ENCODE data around the gene SERPINF2. TPM values are rescaled to one million over a fixed set of nuclear protein-coding genes. Genes with fewer than 3 reads are reported as not detected.
"Not testable (repeated sequence)": the region's sequence is repeated elsewhere in the genome, so short reads cannot be mapped to it uniquely, and the experiment has no call there.

The SERPINF2 gene
- polyA plus RNA-seq, 1 donor, result 1.7 TPM

DNA sequence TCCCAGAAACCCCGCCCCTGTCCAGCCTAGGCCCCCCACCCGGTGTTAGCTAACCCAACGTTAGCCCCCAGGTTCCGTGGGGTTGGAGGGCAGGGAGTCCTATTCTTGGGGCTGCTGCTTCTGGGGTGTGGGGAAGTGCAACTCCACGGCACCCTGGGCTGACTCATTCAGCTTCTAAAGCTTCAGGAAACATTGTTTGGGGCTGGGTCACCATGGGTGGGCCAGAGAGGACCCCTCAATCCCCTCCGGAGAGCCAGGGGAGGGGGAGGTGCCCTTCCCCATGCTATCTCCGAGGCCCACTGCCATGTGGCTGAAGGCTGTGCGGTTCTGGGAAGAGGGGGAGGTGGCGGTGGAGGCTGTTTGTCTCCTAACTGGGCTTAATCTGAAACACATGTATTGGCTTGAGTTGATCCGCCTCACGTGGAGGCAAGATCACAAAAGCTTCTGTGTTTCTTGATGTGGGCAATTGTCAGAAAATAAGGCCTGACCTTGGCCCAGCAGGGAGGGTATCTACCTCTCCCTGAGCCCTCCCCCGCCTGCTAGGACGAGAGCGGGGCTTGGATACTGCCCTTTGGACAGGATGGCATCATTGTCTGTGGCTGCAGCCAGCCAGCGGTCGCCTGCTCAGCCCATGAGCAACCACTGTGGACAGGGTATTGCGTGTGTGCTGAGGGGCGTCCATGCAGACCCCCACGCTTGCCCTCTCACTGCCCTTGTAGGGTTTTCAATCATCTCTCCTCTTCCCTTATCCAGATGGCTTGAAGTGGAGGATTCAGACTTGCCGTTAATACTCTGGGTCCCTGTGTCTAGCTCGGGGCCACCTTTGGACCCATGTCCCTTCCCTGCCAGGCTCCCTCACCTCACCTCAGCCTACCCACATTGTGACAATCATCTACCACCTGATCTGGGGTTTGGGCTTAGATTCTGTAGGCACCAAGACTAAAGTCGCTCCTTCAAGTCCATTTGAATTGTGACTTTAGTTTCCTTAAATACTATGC, 20.5 kb downstream of the SERPINF2 start:
- DNase-seq, result peak; percentile 72

- DNase-seq, result peak; percentile 70
These were observed 21.6 kb downstream of the SERPINF2 start for GRCh38 chr17:1764284-1764683.

DNA sequence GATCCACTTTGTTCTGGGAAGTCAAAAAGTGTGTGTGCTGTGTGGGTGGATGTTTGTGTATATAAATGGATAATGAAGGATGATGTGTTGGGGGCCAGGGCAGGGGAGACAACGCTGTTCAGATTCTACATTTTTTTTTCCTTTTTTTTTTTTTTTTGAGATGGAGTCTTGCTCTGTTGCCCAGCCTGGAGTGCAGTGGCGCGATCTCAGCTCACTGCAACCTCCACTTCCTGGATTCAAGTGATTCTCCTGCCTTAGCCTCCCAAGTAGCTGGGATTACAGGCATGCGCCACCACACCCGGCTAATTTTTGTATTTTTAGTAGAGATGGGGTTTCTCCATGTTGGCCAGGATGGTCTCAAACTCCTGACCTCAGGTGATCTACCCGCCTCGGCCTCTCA, 22.0 kb downstream of the SERPINF2 start:
- not testable (repeated sequence) for DNase-seq

DNA sequence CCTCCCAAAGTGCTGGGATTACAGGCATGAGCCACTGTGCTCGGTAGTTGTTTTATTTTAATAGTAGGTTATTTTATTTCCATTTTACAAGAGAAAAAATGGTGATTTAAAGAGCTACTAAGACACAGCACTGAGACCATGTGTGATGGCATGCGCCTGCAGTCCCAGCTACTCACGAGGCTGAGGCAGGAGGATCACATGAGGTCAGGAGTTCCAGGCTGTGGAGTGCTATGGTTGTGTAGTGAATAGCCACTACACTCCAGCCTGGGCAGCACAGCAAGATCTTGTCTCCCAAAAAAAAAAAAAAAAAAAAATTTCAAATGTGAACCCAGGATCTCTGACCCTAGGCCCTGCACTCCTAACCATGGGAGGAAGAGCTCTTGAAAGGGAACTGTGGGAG, 22.9 kb downstream of the SERPINF2 start:
- DNase-seq, result no peak

DNA sequence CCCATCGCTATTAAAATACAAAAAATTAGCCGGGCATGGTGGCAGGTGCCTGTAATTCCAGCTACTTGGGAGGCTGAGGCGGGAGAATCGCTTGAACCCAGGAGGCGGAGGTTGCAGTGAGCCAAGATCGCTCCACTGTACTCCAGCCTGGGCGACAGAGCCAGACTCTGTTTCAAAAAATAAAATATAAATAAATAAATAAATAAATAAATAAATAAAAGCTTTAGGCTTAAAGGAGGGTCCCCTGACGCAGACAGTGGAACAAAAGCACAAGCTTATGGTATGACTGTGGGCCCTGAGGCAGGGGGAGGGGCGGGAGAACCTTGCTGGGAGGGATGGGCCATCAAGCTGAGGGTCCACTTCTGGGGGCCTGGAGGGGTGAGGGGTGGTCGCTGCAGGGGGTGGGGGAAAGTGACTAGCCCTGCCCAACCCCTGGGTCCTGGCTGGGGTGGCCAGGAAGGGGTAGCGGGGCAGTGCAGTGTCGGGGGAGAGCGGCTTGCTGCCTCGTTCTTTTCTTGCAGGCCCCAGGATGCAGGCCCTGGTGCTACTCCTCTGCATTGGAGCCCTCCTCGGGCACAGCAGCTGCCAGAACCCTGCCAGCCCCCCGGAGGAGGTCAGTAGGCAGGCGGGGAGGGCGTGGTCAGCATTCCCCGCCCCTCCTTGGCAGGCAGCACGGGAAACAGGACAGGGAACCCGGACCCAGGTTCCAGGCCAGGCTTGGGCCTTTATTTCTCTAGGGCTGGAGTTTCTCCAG, 23.9 kb downstream of the SERPINF2 start:
- no peak for DNase-seq

DNA sequence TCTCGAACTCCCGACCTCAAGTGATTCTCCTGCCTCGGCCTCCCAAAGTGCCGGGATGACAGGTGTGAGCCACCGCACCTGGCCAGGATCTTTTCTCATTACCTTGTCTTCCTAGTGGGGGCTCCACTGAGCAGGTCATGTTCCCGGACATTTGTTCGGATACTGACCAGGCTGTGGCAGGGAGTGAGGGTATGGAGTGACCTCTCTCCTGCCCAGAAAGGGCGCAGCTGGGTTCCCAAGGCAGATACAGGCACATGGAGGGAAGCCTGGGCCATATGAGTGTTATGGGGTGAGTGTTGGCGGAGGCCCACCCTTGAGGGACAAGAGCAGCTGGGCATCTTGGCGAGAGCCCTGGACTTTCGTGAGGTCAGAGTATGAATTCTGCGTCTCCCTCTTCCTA, 24.7 kb downstream of the SERPINF2 start:
- DNase-seq, result no peak

GRCh38 chr17:1769822-1770477, 27.3 kb downstream of the SERPINF2 start:
- no peak for DNase-seq

GRCh38 chr17:1773000-1773695, 30.5 kb downstream of the SERPINF2 start:
- not testable (repeated sequence) for DNase-seq

DNA sequence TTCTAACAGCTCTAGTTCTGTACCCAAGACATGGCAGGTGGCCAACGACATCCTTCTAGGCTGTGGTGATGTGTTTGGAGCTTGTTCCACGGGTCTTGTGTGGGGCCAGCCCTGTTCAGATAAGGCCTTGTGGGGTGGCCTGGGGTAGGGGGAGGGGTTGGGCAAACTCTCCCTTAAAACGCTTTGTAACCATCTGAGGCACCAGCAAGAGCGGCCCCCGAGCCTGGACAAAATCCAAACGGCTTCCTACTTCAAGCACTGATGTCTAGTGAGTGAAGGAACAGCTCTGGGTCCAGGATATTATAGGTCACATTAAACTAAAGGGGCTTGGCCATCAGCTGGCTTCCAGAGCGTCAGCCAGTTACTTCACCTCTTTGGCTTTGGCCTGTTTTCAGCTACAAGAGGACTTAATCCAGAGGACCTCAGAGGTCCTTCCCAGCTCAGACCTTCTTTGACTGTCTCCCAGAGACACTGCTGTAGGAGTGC, 31.1 kb downstream of the SERPINF2 start:
- no peak for DNase-seq

DNA sequence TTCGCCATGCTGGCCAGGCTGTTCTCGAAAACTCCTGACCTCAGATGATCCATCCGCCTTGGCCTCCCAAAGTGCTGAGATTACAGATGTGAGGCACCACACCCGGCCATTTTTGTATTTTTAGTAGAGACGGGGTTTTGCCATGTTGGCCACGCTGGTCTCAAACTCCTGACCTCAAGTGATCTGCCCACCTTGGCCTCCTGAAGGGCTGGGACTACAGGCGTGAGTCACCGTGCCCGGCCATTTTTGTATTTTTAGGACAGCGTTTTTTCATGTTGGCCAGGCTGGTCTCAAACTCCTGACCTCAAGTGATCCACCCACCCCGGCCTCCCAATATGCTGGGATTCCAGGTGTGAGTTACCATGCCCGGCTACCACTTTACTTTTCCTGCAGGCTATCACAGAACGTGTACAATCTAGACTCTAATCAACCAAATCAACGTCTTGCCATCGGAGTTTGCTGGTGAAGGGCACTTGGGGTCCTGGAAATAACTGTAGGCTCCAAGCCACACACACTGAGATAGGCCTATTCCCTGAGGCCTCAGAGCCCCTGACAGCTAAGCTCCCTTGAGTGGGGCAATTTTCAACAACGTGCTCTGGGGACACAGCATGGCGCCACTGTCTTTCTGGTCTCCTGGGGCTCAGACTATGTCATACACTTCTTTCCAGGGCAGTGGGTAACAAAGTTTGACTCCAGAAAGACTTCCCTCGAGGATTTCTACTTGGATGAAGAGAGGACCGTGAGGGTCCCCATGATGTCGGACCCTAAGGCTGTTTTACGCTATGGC, 31.9 kb downstream of the SERPINF2 start:
- no peak for DNase-seq

DNA sequence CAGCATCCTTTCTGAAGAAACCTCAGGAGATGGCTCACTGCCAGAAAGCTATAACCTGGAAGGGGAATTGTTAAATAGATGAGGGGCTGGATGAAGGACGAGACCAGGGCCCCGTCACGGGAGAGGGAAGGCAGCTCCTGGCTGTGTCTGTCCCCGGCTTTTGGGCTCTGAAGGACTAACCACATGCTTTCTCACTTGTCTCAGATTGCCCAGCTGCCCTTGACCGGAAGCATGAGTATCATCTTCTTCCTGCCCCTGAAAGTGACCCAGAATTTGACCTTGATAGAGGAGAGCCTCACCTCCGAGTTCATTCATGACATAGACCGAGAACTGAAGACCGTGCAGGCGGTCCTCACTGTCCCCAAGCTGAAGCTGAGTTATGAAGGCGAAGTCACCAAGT, 33.7 kb downstream of the SERPINF2 start:
- no peak for DNase-seq

- no peak for DNase-seq
These were observed 34.2 kb downstream of the SERPINF2 start for GRCh38 chr17:1776857-1777256.

DNA sequence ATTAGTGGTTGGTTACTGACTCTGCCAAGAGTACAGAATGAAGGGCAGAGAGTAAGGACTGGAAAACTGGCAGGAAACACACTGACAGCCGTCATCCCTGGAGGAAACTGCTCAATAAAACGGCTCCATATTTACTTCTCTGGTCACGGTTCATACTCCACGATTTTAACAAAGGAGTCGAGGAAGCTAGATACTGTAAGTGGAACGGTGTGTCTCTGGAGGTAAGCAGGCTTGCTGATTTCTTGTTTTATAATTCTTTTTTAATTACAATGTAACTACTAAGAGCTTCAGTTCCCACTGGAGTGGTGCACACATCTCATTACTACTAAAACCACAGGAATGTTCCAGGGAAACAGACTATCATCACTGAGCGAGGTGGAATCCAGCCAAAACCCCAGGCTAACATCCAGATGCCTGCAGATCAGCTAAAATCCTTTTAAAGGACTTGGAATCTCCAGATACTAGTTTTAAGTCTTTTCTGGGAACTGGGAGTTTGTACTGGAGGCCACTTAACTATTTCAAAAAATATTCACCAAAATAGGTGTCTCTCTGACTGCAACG, 37.0 kb downstream of the SERPINF2 start:
- peak; percentile 87 for DNase-seq

DNA sequence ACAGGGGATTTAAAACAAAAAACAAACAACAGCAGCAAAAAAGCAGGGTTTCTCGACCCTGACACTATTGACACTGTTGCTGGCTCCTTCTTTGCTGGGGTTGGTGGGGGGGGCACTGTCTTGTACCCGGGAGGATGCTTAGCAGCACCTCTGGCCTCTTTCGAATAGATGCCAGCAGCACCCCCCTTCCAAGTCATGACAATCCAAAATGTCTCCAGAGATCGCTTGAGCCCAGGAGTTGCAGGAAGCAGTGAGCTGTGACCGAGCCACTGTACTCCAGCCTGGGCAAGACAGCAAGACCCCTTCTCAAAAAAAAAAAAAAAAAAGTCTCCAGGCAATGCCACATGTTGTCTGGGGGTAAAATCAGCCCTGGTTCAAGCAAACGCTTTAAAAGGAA, 39.5 kb downstream of the SERPINF2 start:
- DNase-seq, result no peak

GRCh38 chr17:1783271-1783670, 40.6 kb downstream of the SERPINF2 start:
- no peak for DNase-seq

DNA sequence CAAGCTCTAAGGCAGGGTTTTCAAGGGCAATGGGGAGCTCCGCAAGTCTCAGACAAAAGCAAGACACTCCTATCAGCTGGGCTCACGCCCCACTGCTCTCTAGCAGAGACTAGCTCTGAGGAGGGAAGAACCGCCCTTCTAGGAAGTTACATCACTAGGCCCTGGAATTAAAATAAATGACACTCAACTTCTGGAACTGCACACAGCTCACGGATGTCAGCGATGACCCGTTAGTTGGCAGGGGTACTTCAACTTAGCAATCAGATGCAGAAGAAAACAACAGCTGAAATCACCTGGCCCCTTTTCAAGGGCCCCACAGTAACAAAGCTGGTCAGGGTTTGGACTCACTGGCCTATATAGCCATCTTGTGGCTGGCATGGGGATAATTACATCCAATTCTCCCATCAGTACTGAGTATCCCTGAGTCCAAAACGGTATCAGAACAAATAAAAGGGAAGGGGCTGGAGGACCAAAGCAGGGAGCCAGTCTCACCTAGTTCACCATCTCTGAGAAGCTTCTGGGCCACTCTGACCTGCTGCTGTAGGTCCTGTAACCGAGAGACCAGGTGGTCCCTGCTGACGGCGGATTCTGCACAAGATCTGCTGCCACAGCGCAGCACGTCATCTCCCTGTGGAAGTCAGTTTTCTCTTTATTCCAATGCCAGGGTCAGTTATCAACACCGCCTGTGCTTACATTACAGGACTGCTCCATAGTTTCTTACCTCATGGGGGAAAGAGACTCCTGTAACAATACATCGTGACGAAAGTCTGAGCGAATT, 41.4 kb downstream of the SERPINF2 start:
- DNase-seq, result peak; percentile 89

GRCh38 chr17:1785930-1786329, 43.3 kb downstream of the SERPINF2 start:
- no peak for DNase-seq

GRCh38 chr17:1786708-1787107, 44.0 kb downstream of the SERPINF2 start:
- no peak for DNase-seq

DNA sequence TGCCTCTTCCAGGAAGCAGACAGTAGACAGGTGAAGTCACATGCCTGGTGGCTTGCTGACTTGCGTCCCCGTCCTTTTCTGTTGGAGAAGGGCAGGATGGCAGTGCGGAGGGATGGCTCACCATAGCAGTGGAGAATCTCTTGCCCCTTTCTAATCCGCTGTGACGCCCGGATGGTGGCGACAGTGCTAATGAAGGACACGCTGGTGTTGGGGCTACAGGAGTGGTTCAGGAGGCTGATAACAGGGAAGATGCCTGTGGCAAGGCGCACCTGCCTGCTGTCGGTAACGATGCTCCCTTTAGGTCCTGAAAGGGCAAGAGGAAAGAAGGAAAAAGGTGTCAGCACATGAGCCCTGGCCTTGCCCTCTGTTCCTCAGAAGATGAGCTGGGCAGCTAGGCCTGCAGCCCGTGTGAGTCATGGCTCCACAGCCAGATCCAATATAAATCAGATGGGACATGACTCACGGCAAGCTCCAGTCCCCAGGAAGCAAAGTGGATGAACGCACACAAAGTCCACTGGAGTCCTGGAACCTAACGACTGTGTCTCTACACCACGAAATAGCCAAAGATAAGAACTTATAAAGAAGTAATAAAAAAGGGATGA, 44.7 kb downstream of the SERPINF2 start:
- no peak for DNase-seq

- DNase-seq, result no peak
These were observed 47.3 kb downstream of the SERPINF2 start for GRCh38 chr17:1789936-1790335.
